GM06990 (cell line): ENCODE measurements around the gene SLC44A1.

Source experiments
- DNase-seq: peaks from one replicate; pipeline ENCODE4 v3.0.0-alpha.2; 2011; ENCODE audit not compliant: insufficient read length; ENCODE audit errors: extremely low read depth
- H3K27me3 ChIP-seq: replicated peaks from 2 replicates; pipeline ENCODE4 v1.6.0; 2011; ENCODE audit warnings: low read length; ENCODE audit not compliant: control insufficient read depth, insufficient read depth
- H3K36me3 ChIP-seq: 2 replicates; pipeline ENCODE4 v1.5.1; 2011; ENCODE audit warnings: low read length; ENCODE audit not compliant: control insufficient read depth, insufficient read depth
- H3K4me3 ChIP-seq: replicated peaks from 2 replicates; pipeline ENCODE4 v1.5.1; 2011; ENCODE audit warnings: low read depth, mild to moderate bottlenecking, control low read depth, low read length
- TF ChIP-seq, protein P1 (sequence below): IDR thresholded peaks from 2 replicates; pipeline ENCODE4 v1.5.1; 2011; ENCODE audit warnings: low read length, control low read depth, mild to moderate bottlenecking, inconsistent platforms; ENCODE audit not compliant: insufficient read depth, poor library complexity, severe bottlenecking

Gene SLC44A1

DNA sequence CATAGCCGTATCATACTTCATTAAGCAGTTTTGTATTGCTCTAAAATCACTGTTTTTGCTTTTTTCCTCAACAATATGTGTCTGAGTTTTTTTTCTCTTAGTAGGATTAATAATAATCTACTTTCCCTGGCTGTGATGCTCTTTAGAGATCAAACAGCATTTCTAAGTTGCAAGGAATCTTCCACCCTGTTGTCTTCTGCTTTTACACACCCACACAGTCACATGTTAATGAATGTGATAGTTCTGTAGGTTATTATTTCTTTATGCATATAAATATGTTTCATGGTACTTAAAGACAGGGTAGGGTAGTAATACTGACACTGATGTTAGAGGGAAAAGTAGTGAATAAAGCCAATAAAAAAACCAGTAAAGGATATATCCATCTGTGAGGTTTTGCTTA lies 29.3 kb downstream of the SLC44A1 start:
- TF ChIP-seq, protein P1, sequence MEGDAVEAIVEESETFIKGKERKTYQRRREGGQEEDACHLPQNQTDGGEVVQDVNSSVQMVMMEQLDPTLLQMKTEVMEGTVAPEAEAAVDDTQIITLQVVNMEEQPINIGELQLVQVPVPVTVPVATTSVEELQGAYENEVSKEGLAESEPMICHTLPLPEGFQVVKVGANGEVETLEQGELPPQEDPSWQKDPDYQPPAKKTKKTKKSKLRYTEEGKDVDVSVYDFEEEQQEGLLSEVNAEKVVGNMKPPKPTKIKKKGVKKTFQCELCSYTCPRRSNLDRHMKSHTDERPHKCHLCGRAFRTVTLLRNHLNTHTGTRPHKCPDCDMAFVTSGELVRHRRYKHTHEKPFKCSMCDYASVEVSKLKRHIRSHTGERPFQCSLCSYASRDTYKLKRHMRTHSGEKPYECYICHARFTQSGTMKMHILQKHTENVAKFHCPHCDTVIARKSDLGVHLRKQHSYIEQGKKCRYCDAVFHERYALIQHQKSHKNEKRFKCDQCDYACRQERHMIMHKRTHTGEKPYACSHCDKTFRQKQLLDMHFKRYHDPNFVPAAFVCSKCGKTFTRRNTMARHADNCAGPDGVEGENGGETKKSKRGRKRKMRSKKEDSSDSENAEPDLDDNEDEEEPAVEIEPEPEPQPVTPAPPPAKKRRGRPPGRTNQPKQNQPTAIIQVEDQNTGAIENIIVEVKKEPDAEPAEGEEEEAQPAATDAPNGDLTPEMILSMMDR = no peak

DNA sequence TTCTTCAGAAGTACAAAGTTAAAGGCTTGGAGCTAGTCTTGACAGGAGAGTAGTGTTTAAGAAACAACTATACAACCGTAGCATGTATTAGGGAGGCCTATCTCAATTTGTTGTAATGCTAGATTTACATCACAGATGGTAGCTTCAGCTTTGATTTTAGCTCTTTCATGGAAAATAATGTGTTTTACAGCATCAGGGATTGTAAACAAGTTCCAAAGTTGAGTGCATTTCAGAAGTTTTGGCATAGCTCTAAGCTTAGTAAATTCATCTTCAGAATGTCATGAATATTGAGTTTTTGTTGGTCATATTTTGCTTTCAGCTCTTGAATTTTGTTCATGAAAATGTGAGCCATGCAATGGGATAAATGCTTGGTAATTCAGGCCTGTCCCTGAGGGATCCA lies 30.7 kb downstream of the SLC44A1 start:
- no peak overlapping the region for H3K4me3 ChIP-seq
- DNase-seq = no peak
- TF ChIP-seq, protein P1 = no peak
- no peaks in the 10 kb centered on the region for H3K27me3 ChIP-seq
- H3K36me3 ChIP-seq = no peaks in the 10 kb centered on the region

More for the DNA sequence above, 29.3 kb downstream of the SLC44A1 start:
- Histone ChIP-seq H3K36me3 (no peaks in the 10 kb centered on the region), H3K27me3 (no peaks in the 10 kb centered on the region), H3K4me3 (no peak overlapping the region)
- DNase-seq = no peak

DNA sequence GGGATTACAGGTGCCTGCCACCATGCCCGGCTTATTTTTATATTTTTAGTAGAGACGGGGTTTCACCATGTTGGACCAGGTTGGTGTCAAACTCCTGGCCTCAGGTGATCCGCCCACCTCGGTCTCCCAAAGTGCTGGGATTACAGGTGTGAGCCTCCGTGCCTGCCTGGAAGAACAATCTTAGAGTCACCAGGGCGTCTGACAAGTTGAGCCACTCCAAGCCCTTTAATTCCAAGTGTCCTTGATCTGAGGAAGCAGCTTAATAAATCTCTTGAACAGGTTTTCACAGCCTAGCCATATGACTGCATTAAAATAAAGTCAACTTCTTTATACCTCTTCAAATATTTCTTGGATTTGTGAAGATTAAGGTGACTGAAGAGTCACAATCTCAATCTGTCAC lies 31.5 kb downstream of the SLC44A1 start:
- Histone ChIP-seq H3K27me3 (no peaks in the 10 kb centered on the region), H3K36me3 (no peaks in the 10 kb centered on the region), H3K4me3 (no peak overlapping the region)
- TF ChIP-seq, protein P1 = no peak
- DNase-seq = no peak

DNA sequence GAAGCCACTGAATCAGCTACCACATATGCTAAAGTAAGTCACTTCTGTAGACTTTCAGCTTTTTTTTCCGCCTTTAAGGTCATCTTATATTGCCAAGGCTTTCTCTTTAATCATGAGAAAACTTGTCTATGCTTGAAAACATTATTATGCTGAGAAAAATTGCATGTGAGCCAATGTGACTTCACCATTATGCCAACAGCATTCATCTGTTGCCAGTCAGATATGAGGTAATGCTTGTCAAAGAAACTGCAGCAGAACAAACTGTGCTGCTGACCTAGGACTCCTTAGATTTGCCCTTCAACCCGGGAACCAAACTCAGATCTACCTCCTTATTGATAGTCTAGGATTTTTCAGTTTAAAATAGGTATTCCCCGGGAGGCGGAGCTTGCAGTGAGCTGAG lies 34.3 kb downstream of the SLC44A1 start:
- Histone ChIP-seq H3K4me3 (no peak overlapping the region), H3K36me3 (no peaks in the 10 kb centered on the region), H3K27me3 (no peaks in the 10 kb centered on the region)
- no peak for DNase-seq
- TF ChIP-seq, protein P1 = no peak

DNA sequence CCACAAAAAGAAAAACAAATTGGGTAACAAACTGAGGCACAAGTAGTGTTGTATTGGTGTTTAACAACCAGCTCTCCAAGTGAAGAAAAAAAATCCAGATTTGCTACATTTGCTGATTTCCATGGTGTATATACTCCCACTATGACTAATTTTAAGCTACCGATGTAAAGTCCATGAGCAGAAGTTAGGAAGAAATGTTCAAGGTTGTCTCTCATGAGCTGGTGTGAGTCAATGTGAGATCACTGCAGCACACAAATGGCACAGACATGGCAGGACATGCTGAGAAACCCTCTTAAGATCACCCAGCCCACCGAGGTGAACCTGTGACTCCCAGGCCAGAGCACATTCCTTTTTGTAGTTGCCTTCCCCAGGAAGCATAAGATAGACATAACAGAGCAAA lies 36.2 kb downstream of the SLC44A1 start:
- Histone ChIP-seq H3K27me3 (no peaks in the 10 kb centered on the region), H3K36me3 (no peaks in the 10 kb centered on the region), H3K4me3 (no peak overlapping the region)
- TF ChIP-seq, protein P1 = no peak
- DNase-seq = no peak

DNA sequence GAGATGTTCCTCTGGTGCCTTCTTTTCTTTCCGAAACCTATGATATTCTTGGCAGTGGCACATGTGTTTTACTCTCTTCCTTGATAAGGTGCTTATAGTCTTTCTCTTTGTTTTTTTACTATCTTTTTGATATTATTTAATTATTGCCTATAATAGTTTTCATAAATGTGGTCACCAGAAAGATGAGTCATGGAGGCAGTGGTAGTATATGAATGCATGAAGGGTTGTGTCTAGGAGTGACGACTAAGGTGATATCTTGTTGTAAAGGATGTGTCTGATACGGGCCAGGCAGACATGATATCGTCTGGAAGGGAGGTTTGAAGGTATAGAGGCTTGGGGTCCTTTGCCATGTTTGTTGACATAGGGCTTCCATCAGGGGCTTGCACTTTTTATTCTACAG lies 36.8 kb downstream of the SLC44A1 start:
- DNase-seq = no peak
- TF ChIP-seq, protein P1 = no peak
- Histone ChIP-seq H3K4me3 (no peak overlapping the region), H3K36me3 (no peaks in the 10 kb centered on the region), H3K27me3 (no peaks in the 10 kb centered on the region)
